ENCODE measurements around the gene TRMT1.

GRCh38 chr19:13152356-13152973 lies 35.9 kb upstream of the TRMT1 start:
- TF ChIP-seq, protein P1, sequence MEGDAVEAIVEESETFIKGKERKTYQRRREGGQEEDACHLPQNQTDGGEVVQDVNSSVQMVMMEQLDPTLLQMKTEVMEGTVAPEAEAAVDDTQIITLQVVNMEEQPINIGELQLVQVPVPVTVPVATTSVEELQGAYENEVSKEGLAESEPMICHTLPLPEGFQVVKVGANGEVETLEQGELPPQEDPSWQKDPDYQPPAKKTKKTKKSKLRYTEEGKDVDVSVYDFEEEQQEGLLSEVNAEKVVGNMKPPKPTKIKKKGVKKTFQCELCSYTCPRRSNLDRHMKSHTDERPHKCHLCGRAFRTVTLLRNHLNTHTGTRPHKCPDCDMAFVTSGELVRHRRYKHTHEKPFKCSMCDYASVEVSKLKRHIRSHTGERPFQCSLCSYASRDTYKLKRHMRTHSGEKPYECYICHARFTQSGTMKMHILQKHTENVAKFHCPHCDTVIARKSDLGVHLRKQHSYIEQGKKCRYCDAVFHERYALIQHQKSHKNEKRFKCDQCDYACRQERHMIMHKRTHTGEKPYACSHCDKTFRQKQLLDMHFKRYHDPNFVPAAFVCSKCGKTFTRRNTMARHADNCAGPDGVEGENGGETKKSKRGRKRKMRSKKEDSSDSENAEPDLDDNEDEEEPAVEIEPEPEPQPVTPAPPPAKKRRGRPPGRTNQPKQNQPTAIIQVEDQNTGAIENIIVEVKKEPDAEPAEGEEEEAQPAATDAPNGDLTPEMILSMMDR (conservative IDR thresholded peaks at IDR 0.05), result no peak
- no peak for TF ChIP-seq ZFX (IDR thresholded peaks at IDR 0.05)

Data from C4-2B (cell line).